Trophoblast cell (in vitro differentiated cells and primary cell): Measurements from ENCODE around the gene NOD2.

Experiments
- DNase-seq, 2 donors: peaks; one replicate each; pipeline ENCODE4 v3.0.0-alpha.2; 2016
- H2AFZ ChIP-seq: 2 replicates; pipeline ENCODE4 v1.6.1; 2013; ENCODE audit warnings: low read length, moderate library complexity, mild to moderate bottlenecking; ENCODE audit not compliant: insufficient read depth, poor library complexity
- H2AK5ac ChIP-seq: 2 replicates; pipeline ENCODE4 v1.6.1; 2013; ENCODE audit warnings: mild to moderate bottlenecking, low read length
- H2BK120ac ChIP-seq: 2 replicates; pipeline ENCODE4 v1.6.1; 2013; ENCODE audit warnings: low read length, mild to moderate bottlenecking, moderate library complexity; ENCODE audit not compliant: insufficient read depth, poor library complexity
- H2BK12ac ChIP-seq: 2 replicates; pipeline ENCODE4 v1.6.1; 2013; ENCODE audit warnings: mild to moderate bottlenecking, low read length, moderate library complexity
- H2BK5ac ChIP-seq: 2 replicates; pipeline ENCODE4 v1.6.1; 2013; ENCODE audit warnings: low read length, low read depth, moderate library complexity, mild to moderate bottlenecking; ENCODE audit not compliant: poor library complexity
- H3K14ac ChIP-seq: 2 replicates; pipeline ENCODE4 v1.6.1; 2013; ENCODE audit warnings: mild to moderate bottlenecking, low read length
- H3K18ac ChIP-seq: 2 replicates; pipeline ENCODE4 v1.6.1; 2013; ENCODE audit warnings: mild to moderate bottlenecking, low read length
- H3K23ac ChIP-seq: 2 replicates; pipeline ENCODE4 v1.6.1; 2013; ENCODE audit warnings: low read length
- H3K27ac ChIP-seq: 2 replicates; pipeline ENCODE4 v1.5.1; 2013; ENCODE audit warnings: low read depth, mild to moderate bottlenecking, inconsistent platforms, low read length, moderate library complexity
- H3K27me3 ChIP-seq: 2 replicates; pipeline ENCODE4 v1.6.1; 2013; ENCODE audit warnings: inconsistent platforms, mild to moderate bottlenecking, low read length, moderate library complexity; ENCODE audit not compliant: insufficient read depth
- H3K36me3 ChIP-seq, 2 experiments: 1 replicate in 1 of 2; 2 replicates in 1 of 2; pipeline ENCODE4 v1.6.1; 2013; ENCODE audit warnings: low read length in 2 of 2, mild to moderate bottlenecking in 2 of 2, moderate library complexity in 1 of 2; ENCODE audit not compliant: insufficient read depth in 2 of 2, control insufficient read depth in 1 of 2
- H3K4ac ChIP-seq: 2 replicates; pipeline ENCODE4 v1.6.1; 2013; ENCODE audit warnings: low read depth, mild to moderate bottlenecking, low read length, moderate library complexity
- H3K4me1 ChIP-seq, 2 experiments: 1 replicate in 1 of 2; 2 replicates in 1 of 2; pipeline ENCODE4 v1.6.1; 2013; ENCODE audit warnings: low read length in 2 of 2, mild to moderate bottlenecking in 2 of 2, moderate library complexity in 1 of 2; ENCODE audit not compliant: insufficient read depth in 2 of 2, control insufficient read depth in 1 of 2
- H3K4me2 ChIP-seq: 2 replicates; pipeline ENCODE4 v1.6.1; 2013; ENCODE audit warnings: inconsistent platforms, mild to moderate bottlenecking, low read length, moderate library complexity
- H3K4me3 ChIP-seq: 2 replicates; pipeline ENCODE4 v1.5.1; 2013; ENCODE audit warnings: mild to moderate bottlenecking, low read depth, low read length, inconsistent platforms
- H3K79me1 ChIP-seq: one replicate; pipeline ENCODE4 v1.6.1; 2013; ENCODE audit warnings: low read length
- H3K79me2 ChIP-seq: 2 replicates; pipeline ENCODE4 v1.6.1; 2013; ENCODE audit warnings: low read length, mild to moderate bottlenecking; ENCODE audit not compliant: control insufficient read depth, insufficient read depth, poor library complexity
- H3K9ac ChIP-seq: 2 replicates; pipeline ENCODE4 v1.6.1; 2013; ENCODE audit warnings: mild to moderate bottlenecking, low read length
- H3K9me3 ChIP-seq: 2 replicates; pipeline ENCODE4 v1.6.1; 2013; ENCODE audit warnings: low read depth, mild to moderate bottlenecking, control low read depth, inconsistent platforms, low read length; ENCODE audit not compliant: insufficient read depth
- H4K12ac ChIP-seq: 2 replicates; pipeline ENCODE4 v1.6.1; 2013; ENCODE audit warnings: low read depth, mild to moderate bottlenecking, low read length, moderate library complexity
- H4K8ac ChIP-seq: 2 replicates; pipeline ENCODE4 v1.6.1; 2013; ENCODE audit warnings: low read depth, mild to moderate bottlenecking, low read length, moderate library complexity
- H4K91ac ChIP-seq: one replicate; pipeline ENCODE4 v1.6.1; 2013; ENCODE audit warnings: low read depth, mild to moderate bottlenecking, low read length, moderate library complexity
- WGBS: extraction: QIAGEN DNeasy Blood & Tissue Kit; methylation state at CpG from one replicate; pipeline ENCODE4 v1.1.7; 2013; ENCODE audit warnings: missing lambda C conversion rate; ENCODE audit not compliant: insufficient read length, insufficient coverage; ENCODE audit errors: extremely low coverage; 5-methylcytosine and 5-hydroxymethylcytosine counted together

NOD2 gene

DNA sequence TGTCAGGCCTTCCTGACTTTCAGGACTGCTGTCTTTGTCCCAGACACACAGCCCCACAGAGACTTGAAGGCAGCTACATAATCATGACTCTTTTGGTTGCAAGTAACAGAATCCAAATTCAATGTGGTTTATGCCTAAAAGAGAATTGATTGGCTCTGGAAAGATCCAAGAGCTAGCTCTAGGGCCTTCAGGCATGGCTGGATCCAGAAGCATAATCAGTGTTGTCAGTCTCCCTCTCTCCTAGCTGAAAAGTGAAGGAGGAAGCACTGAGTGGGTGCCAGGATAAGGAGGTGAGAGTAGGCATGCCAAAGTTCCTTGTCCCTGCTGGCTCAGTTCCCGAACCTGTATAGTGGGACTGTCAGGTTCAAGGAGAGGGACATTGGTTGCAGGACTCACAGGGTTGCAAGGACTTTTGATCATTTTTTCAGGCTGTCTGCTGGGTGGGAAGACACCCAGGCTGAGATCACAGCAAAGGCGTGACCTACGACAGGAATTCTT, 37.8 kb upstream of the NOD2 start:
- WGBS: no CpG with 5 or more reads among the region's 3 CpGs
- H3K4ac ChIP-seq: no peak overlapping the region
- H3K27ac ChIP-seq: no peak overlapping the region

DNA sequence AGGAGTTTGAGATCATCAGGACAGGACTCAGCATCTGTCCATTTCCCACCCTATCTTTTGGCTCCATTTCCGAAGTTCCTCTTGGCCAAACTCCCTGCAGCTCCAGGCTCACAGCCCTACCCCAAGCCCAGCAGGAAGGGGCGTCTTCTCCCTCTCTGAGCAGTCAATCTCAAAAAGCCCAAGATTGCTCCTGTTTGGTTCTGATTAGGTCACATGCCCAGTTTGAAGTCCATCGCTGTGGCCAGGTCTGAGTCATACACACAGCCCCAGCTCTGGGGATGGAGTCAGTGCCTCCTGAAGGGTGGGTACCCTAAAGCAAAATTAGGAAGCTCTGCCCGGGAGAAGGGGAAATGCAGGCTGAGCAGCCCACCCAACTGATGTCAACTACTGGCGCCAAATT, 36.2 kb upstream of the NOD2 start:
- Histone ChIP-seq H3K79me2 (no peaks in the 10 kb centered on the region), H3K23ac (no peak overlapping the region), H3K4me2 (no peak overlapping the region), H4K12ac (no peak overlapping the region), H3K36me3 (no peaks in the 10 kb centered on the region), H2BK120ac (no peak overlapping the region), H3K9me3 (no peaks in the 10 kb centered on the region), H3K4me1 (peaks cover 0 to 4% of the 10 kb centered on the region in 2 experiments), H3K27me3 (no peaks in the 10 kb centered on the region), H3K4me3 (no peak overlapping the region), H2BK5ac (no peak overlapping the region), H3K4ac (no peak overlapping the region), H3K18ac (no peak overlapping the region), H3K14ac (no peak overlapping the region), H4K8ac (no peak overlapping the region), H2AFZ (no peak overlapping the region), H3K79me1 (no peaks in the 10 kb centered on the region), H4K91ac (no peak overlapping the region), H3K27ac (no peak overlapping the region), H3K9ac (no peak overlapping the region), H2AK5ac (no peak overlapping the region), H2BK12ac (no peak overlapping the region)
- DNase-seq: no peak
- no CpG with 5 or more reads among the region's 5 CpGs for WGBS

More for the DNA sequence above, 37.8 kb upstream of the NOD2 start:
- Histone ChIP-seq H4K12ac (no peak overlapping the region), H3K14ac (no peak overlapping the region), H2BK5ac (no peak overlapping the region), H2BK12ac (no peak overlapping the region), H3K36me3 (no peaks in the 10 kb centered on the region), H2AFZ (no peak overlapping the region), H3K18ac (no peak overlapping the region), H3K9ac (no peak overlapping the region), H2AK5ac (no peak overlapping the region), H3K79me1 (no peaks in the 10 kb centered on the region), H3K4me1 (peaks cover 1 to 5% of the 10 kb centered on the region in 2 experiments), H3K23ac (no peak overlapping the region), H2BK120ac (no peak overlapping the region), H3K27me3 (no peaks in the 10 kb centered on the region), H3K79me2 (no peaks in the 10 kb centered on the region), H4K8ac (no peak overlapping the region), H3K4me3 (no peak overlapping the region), H3K4me2 (no peak overlapping the region), H3K9me3 (no peaks in the 10 kb centered on the region), H4K91ac (no peak overlapping the region)
- DNase-seq: no peak

GRCh38 chr16:50659806-50660205, 33.6 kb upstream of the NOD2 start:
- no peaks in the 10 kb centered on the region for H3K9me3 ChIP-seq
- no peak overlapping the region for H2BK5ac ChIP-seq
- H3K27ac ChIP-seq: no peak overlapping the region
- H2AK5ac ChIP-seq: no peak overlapping the region
- no peaks in the 10 kb centered on the region for H3K27me3 ChIP-seq
- H3K4me3 ChIP-seq: no peak overlapping the region
- H2BK12ac ChIP-seq: no peak overlapping the region
- no peak overlapping the region for H3K14ac ChIP-seq
- no peak overlapping the region for H3K4ac ChIP-seq
- no peaks in the 10 kb centered on the region for H3K79me1 ChIP-seq
- H4K91ac ChIP-seq: no peak overlapping the region
- no peak overlapping the region for H4K12ac ChIP-seq
- no peak overlapping the region for H2AFZ ChIP-seq
- no peak overlapping the region for H3K4me2 ChIP-seq
- no peaks in the 10 kb centered on the region for H3K79me2 ChIP-seq
- no peak overlapping the region for H3K9ac ChIP-seq
- WGBS: no CpG with 5 or more reads among the region's 5 CpGs
- H3K4me1 ChIP-seq: peaks cover 0 to 4% of the 10 kb centered on the region in 2 experiments
- DNase-seq: no peak
- no peak overlapping the region for H2BK120ac ChIP-seq
- H3K23ac ChIP-seq: no peak overlapping the region
- no peaks in the 10 kb centered on the region for H3K36me3 ChIP-seq
- no peak overlapping the region for H4K8ac ChIP-seq
- H3K18ac ChIP-seq: no peak overlapping the region

- Histone ChIP-seq H3K27me3 (no peaks in the 10 kb centered on the region), H3K9me3 (no peaks in the 10 kb centered on the region), H2AK5ac (no peak overlapping the region), H3K14ac (no peak overlapping the region), H3K4me1 (peaks cover 4 to 7% of the 10 kb centered on the region in 2 experiments), H3K18ac (no peak overlapping the region), H3K36me3 (no peaks in the 10 kb centered on the region), H3K9ac (no peak overlapping the region), H3K27ac (no peak overlapping the region), H3K79me1 (peaks cover 3% of the 10 kb centered on the region), H2BK5ac (no peak overlapping the region), H3K4ac (no peak overlapping the region), H3K4me3 (no peak overlapping the region), H4K12ac (no peak overlapping the region), H3K4me2 (no peak overlapping the region), H2BK12ac (no peak overlapping the region), H2AFZ (no peak overlapping the region), H3K79me2 (peaks cover 3% of the 10 kb centered on the region), H4K8ac (no peak overlapping the region), H3K23ac (no peak overlapping the region), H2BK120ac (no peak overlapping the region), H4K91ac (no peak overlapping the region)
- DNase-seq: no peak
- WGBS: no CpG with 5 or more reads among the region's 10 CpGs
These were observed 31.0 kb upstream of the NOD2 start for GRCh38 chr16:50662306-50662940.
